ENCODE results near the gene USHBP1. TPM values are rescaled to one million over a fixed set of nuclear protein-coding genes. Genes with fewer than 3 reads are reported as not detected.

USHBP1 gene
- total and polyA plus RNA-seq, 2 of the 4 experiments (the other 2 are of a cell fraction) = not detected

DNA sequence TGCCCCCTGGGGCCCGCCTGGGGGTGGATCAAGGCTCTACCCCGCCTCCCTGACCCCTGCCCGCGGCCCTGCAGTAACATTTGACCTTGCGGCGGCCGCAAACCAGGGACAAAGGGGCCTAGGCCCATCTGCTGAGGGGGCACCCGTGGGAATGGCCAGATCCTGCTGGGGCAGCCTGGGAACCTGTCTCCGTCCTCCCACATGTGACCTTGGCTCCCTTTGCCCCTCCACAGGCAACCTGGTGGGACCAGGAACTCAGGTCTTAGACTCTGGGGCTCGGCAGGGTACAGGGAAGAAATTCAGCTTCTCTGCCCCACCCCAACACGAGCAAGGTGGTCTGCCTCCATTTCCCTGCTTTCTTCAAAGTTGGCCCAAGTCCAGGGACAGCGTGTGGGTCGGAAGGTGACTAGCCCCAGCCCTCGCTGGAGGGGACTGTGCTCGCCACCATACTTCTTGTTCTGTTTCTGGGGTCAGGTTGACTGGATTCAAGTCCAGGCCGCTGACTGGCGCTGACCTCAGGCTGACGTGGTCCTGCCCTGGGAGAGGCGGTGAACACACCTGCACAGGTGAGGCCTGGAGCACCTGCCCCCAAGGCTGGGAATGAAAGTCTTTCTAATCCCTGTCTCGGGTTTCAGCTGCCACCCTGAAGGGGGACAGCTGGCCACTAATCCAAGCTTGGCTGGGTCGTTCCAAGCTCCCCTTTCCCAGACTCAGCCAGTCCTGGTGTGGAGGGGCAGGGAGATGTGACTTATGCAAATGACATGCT is 16.4 kb downstream of the USHBP1 start:
- dilution Hi-C loops (cut with HindIII; ENCODE audit: low sequenced_read_pairs, unreplicated experiment) = no loop called here
- TF ChIP-seq RAD21 (IDR thresholded peaks at IDR 0.05; ENCODE audit: low read length) (no peak), RCOR1 (IDR thresholded peaks at IDR 0.05; ENCODE audit: insufficient replicate concordance, low read length) (no peak), BHLHE40 (IDR thresholded peaks at IDR 0.05; ENCODE audit: low read depth, low read length) (no peak), RFX5 (IDR thresholded peaks at IDR 0.05; ENCODE audit: low read depth, low read length) (no peak), POLR2A (IDR thresholded peaks at IDR 0.05; ENCODE audit: low read depth, low read length) (no peak), FOS (IDR thresholded peaks at IDR 0.05; ENCODE audit: low read depth, low read length) (no peak), MAFK (IDR thresholded peaks at IDR 0.05; ENCODE audit: low read depth, low read length) (no peak)
- TF ChIP-seq, protein P1, sequence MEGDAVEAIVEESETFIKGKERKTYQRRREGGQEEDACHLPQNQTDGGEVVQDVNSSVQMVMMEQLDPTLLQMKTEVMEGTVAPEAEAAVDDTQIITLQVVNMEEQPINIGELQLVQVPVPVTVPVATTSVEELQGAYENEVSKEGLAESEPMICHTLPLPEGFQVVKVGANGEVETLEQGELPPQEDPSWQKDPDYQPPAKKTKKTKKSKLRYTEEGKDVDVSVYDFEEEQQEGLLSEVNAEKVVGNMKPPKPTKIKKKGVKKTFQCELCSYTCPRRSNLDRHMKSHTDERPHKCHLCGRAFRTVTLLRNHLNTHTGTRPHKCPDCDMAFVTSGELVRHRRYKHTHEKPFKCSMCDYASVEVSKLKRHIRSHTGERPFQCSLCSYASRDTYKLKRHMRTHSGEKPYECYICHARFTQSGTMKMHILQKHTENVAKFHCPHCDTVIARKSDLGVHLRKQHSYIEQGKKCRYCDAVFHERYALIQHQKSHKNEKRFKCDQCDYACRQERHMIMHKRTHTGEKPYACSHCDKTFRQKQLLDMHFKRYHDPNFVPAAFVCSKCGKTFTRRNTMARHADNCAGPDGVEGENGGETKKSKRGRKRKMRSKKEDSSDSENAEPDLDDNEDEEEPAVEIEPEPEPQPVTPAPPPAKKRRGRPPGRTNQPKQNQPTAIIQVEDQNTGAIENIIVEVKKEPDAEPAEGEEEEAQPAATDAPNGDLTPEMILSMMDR (conservative IDR thresholded peaks at IDR 0.05; ENCODE audit: low read depth, low read length) = no peak
- TF ChIP-seq, protein P2, sequence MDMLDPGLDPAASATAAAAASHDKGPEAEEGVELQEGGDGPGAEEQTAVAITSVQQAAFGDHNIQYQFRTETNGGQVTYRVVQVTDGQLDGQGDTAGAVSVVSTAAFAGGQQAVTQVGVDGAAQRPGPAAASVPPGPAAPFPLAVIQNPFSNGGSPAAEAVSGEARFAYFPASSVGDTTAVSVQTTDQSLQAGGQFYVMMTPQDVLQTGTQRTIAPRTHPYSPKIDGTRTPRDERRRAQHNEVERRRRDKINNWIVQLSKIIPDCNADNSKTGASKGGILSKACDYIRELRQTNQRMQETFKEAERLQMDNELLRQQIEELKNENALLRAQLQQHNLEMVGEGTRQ (IDR thresholded peaks at IDR 0.05; ENCODE audit: low read depth, low read length) = no peak
- TF ChIP-seq, protein P3, sequence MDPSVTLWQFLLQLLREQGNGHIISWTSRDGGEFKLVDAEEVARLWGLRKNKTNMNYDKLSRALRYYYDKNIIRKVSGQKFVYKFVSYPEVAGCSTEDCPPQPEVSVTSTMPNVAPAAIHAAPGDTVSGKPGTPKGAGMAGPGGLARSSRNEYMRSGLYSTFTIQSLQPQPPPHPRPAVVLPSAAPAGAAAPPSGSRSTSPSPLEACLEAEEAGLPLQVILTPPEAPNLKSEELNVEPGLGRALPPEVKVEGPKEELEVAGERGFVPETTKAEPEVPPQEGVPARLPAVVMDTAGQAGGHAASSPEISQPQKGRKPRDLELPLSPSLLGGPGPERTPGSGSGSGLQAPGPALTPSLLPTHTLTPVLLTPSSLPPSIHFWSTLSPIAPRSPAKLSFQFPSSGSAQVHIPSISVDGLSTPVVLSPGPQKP (IDR thresholded peaks at IDR 0.05; ENCODE audit: borderline replicate concordance, low read depth, low read length) = no peak
- peak overlapping the region; percentile 26 for H2AFZ ChIP-seq (replicated peaks; ENCODE audit: low read length, poor library complexity)
- ATAC-seq (ENCODE audit: low read depth) (no peak), DNase-seq (no peak)
- intact Hi-C loops (cut with micrococcal nuclease) = no loop called here
- in situ Hi-C loops (cut with MboI; ENCODE audit: low sequenced_read_pairs) = no loop called here
- CTCF ChIA-PET = no interaction called here
- peaks cover 0 to 21% of the 10 kb centered on the region in 2 experiments; a peak in 2 of 4 replicates for H3K79me1 ChIP-seq (ENCODE audit: low read depth in 1 of 2, low read length in 2 of 2)
- peaks cover 8% of the 10 kb centered on the region for H3K4me1 ChIP-seq (ENCODE audit: control insufficient read depth, insufficient read depth, low read length)
- no peak overlapping the region for H3K14ac ChIP-seq (replicated peaks; ENCODE audit: low read depth, low read length)
- peaks cover 8% of the 10 kb centered on the region; the same call in 1 of the 2 replicates for H4K20me1 ChIP-seq (ENCODE audit: insufficient read depth, low read length)
- H3K27me3 ChIP-seq (ENCODE audit: control insufficient read depth, insufficient read depth, low read length) = no peaks in the 10 kb centered on the region
- H3K9me1 ChIP-seq (ENCODE audit: insufficient read depth, low read length) = 0 out of 2 replicates have a peak, but pooled peaks cover 2% of the 10 kb centered on the region
- H2BK5ac ChIP-seq (ENCODE audit: low read depth, low read length, poor library complexity, severe bottlenecking) = no peak overlapping the region
- POLR2A ChIA-PET (ENCODE audit: unreplicated experiment) = no interaction called here
- H4K5ac ChIP-seq (ENCODE audit: low read depth, low read length) = no peak overlapping the region
- H3K36me3 ChIP-seq (ENCODE audit: control insufficient read depth, insufficient read depth, low read length) = no peaks in the 10 kb centered on the region
- H3K4me2 ChIP-seq (ENCODE audit: low read depth, low read length) = no peak overlapping the region
- H3K9ac ChIP-seq (ENCODE audit: low read depth, low read length) = no peak overlapping the region
- no peak overlapping the region for H2BK120ac ChIP-seq (ENCODE audit: low read depth, low read length)
- no TSS peak for BruUV-seq (replicated peaks)
- no peak overlapping the region for H3K4me3 ChIP-seq (ENCODE audit: insufficient read depth, low read depth, low read length)
- H3K4ac ChIP-seq (ENCODE audit: low read depth, low read length) = peak overlapping the region; percentile 9; the same call in 1 of the 2 replicates
- no peak overlapping the region for H3K27ac ChIP-seq (ENCODE audit: insufficient read depth, low read length)
- H3K23ac ChIP-seq (ENCODE audit: low read depth, low read length) = no peak overlapping the region
- H2AK9ac ChIP-seq (replicated peaks; ENCODE audit: low read depth, low read length, poor library complexity) = peak overlapping the region; percentile 84
- no peak overlapping the region for H4K8ac ChIP-seq (ENCODE audit: low read depth in 2 of 2, low read length in 2 of 2)
- H3K9me3 ChIP-seq (ENCODE audit: control insufficient read depth, insufficient read depth, low read length) = no peaks in the 10 kb centered on the region
- no peak overlapping the region for H3K18ac ChIP-seq (ENCODE audit: low read depth, low read length)
- H3K56ac ChIP-seq (ENCODE audit: extremely low read depth, insufficient read depth, low read length) = no peak overlapping the region
- no peak overlapping the region for H2BK15ac ChIP-seq (ENCODE audit: low read depth, low read length)
- H4K91ac ChIP-seq (ENCODE audit: insufficient read depth, low read depth, low read length) = no peak overlapping the region
- H2BK20ac ChIP-seq (ENCODE audit: low read depth, low read length) = no peak overlapping the region
- H2AK5ac ChIP-seq (ENCODE audit: low read depth, low read length) = no peak overlapping the region
- 80% methylated on average over 9 of the region's 21 CpGs; no CpG with 5 or more reads in 1 of the 2 experiments for WGBS, 2 experiments (ENCODE audit: extremely low coverage in 2 of 2, insufficient read length in 1 of 2)
